ENCODE data around the gene ZC3H8.

- TF ChIP-seq CTCF (IDR thresholded peaks at IDR 0.05; ENCODE audit: borderline replicate concordance, extremely low read depth, low read length, poor library complexity, severe bottlenecking): no peak
- no peak for TF ChIP-seq EZH2 (IDR thresholded peaks at IDR 0.05; ENCODE audit: borderline replicate concordance, low read depth, low read length, severe bottlenecking)
These were observed 71.4 kb downstream of the ZC3H8 start for GRCh38 chr2:112183327-112184025.
